HG03460 (cell line): ENCODE measurements around the gene RFFL.
"Not testable (repeated sequence)": the region's sequence is repeated elsewhere in the genome, so short reads cannot be mapped to it uniquely, and the experiment has no call there.

Experiments used
- ATAC-seq: cut with Tn5 transposase; IDR thresholded peaks from one replicate; pipeline ENCODE4 v1.9.1; 2021; ENCODE audit not compliant: unreplicated experiment

Gene RFFL

GRCh38 chr17:35006961-35007360 lies 56.5 kb downstream of the RFFL start:
- no peak for ATAC-seq

GRCh38 chr17:35006345-35006744 lies 57.2 kb downstream of the RFFL start:
- ATAC-seq: no peak

GRCh38 chr17:35003778-35004177 lies 59.7 kb downstream of the RFFL start:
- ATAC-seq: no peak

- ATAC-seq: no peak
Measured at GRCh38 chr17:35002876-35003551, 60.5 kb downstream of the RFFL start.

GRCh38 chr17:35001549-35001948 lies 62.0 kb downstream of the RFFL start:
- no peak for ATAC-seq

GRCh38 chr17:35000965-35001364 lies 62.5 kb downstream of the RFFL start:
- not testable (repeated sequence) for ATAC-seq

GRCh38 chr17:34999456-34999855 lies 64.1 kb downstream of the RFFL start:
- ATAC-seq: no peak

GRCh38 chr17:34998205-34998604 lies 65.3 kb downstream of the RFFL start:
- no peak for ATAC-seq

GRCh38 chr17:34997355-34997862 lies 66.1 kb downstream of the RFFL start:
- no peak for ATAC-seq

- no peak for ATAC-seq
Measured at GRCh38 chr17:34996422-34997285, 66.9 kb downstream of the RFFL start.

- ATAC-seq: no peak
Measured at GRCh38 chr17:34993031-34993430, 70.5 kb downstream of the RFFL start.

- ATAC-seq: no peak
Measured at GRCh38 chr17:34991606-34992005, 71.9 kb downstream of the RFFL start.

- no peak for ATAC-seq
Measured at GRCh38 chr17:34990921-34991365, 72.6 kb downstream of the RFFL start.

GRCh38 chr17:34989473-34989872 lies 74.0 kb downstream of the RFFL start:
- no peak for ATAC-seq

- ATAC-seq: no peak
Measured at GRCh38 chr17:34988644-34989043, 74.9 kb downstream of the RFFL start.

GRCh38 chr17:34987232-34987631 lies 76.3 kb downstream of the RFFL start:
- ATAC-seq: no peak

- no peak for ATAC-seq
Measured at GRCh38 chr17:34981538-34982241, 81.8 kb downstream of the RFFL start.

- peak; percentile 75 for ATAC-seq
Measured at GRCh38 chr17:34980681-34981537, 82.6 kb downstream of the RFFL start.

GRCh38 chr17:34980353-34980680 lies 83.2 kb downstream of the RFFL start, which contains the start of gene LIG3:
LIG3 (plus strand) TSS chr17:34980512; CDS start chr17:34983006, 2,494 bp downstream.
- ATAC-seq: peak; percentile 79

GRCh38 chr17:34979650-34980352 lies 83.7 kb downstream of the RFFL start:
- ATAC-seq: no peak
